KMS-11 (cell line): ENCODE results near the gene ATAD3A.
"Not testable (repeated sequence)": the region's sequence is repeated elsewhere in the genome, so short reads cannot be mapped to it uniquely, and the experiment has no call there.

ENCODE experiments used
- H2AFZ ChIP-seq: fragments of 200-600 bp; sonication (generic); 2 replicates; pipeline ENCODE4 v1.6.1; 2016; ENCODE audit warnings: antibody characterized with exemption, mixed run types, low read depth
- H3K27ac ChIP-seq: fragments of 200-600 bp; sonication (generic); 2 replicates; pipeline ENCODE4 v1.6.1; 2016; ENCODE audit warnings: mild to moderate bottlenecking, mixed run types
- H3K27me3 ChIP-seq: fragments of 200-600 bp; sonication (generic); 2 replicates; pipeline ENCODE4 v1.6.1; 2017; ENCODE audit warnings: mild to moderate bottlenecking, low read depth, mixed run types, moderate library complexity; ENCODE audit not compliant: insufficient read depth
- H3K36me3 ChIP-seq: fragments of 200-600 bp; sonication (generic); 2 replicates; pipeline ENCODE4 v1.6.1; 2017; ENCODE audit warnings: mild to moderate bottlenecking, mixed run types; ENCODE audit not compliant: insufficient read depth
- H3K4me1 ChIP-seq: fragments of 200-600 bp; sonication (generic); 2 replicates; pipeline ENCODE4 v1.6.1; 2016; ENCODE audit warnings: mild to moderate bottlenecking, low read depth, mixed run types; ENCODE audit not compliant: poor library complexity, severe bottlenecking
- H3K4me2 ChIP-seq: fragments of 200-600 bp; sonication (generic); 2 replicates; pipeline ENCODE4 v1.7.0; 2016; ENCODE audit warnings: mild to moderate bottlenecking, mixed run types
- H3K4me3 ChIP-seq: fragments of 200-600 bp; sonication (generic); IDR thresholded peaks from 2 replicates; pipeline ENCODE4 v1.6.1; 2017; ENCODE audit warnings: low read depth, low read length, mixed read lengths; ENCODE audit not compliant: insufficient read depth
- H3K79me2 ChIP-seq: fragments of 200-600 bp; sonication (generic); 2 replicates; pipeline ENCODE4 v1.6.1; 2016; ENCODE audit warnings: low read depth, mixed run types; ENCODE audit not compliant: insufficient read depth
- H3K9ac ChIP-seq: fragments of 200-600 bp; sonication (generic); 2 replicates; pipeline ENCODE4 v1.6.1; 2016; ENCODE audit warnings: mild to moderate bottlenecking, mixed run types
- H4K20me1 ChIP-seq: fragments of 200-600 bp; sonication (generic); 2 replicates; pipeline ENCODE4 v1.6.1; 2016; ENCODE audit warnings: mild to moderate bottlenecking, mixed run types; ENCODE audit not compliant: insufficient read depth
- TF ChIP-seq, protein P1 (sequence below): fragments of 200-600 bp; sonication (generic); conservative IDR thresholded peaks from 2 replicates; pipeline ENCODE4 v1.6.1; 2017; ENCODE audit warnings: low read depth, mild to moderate bottlenecking, antibody characterized with exemption, low read length, moderate library complexity, mixed read lengths

Gene ATAD3A

GRCh38 chr1:1511533-1512285 is at the start of gene ATAD3A:
Gene ATAD3A (plus strand): TSS chr1:1512162. CDS start chr1:1512269, 107 bp downstream.
- Histone ChIP-seq H3K27ac (peak within 1 kb of the TSS; percentile 96), H4K20me1 (no peaks in the 10 kb centered on the region), H3K27me3 (no peaks in the 10 kb centered on the region), H2AFZ (peak within 1 kb of the TSS; percentile 53), H3K4me1 (peaks cover 12% of the 10 kb centered on the region), H3K36me3 (no peaks in the 10 kb centered on the region; the same call in 1 of the 2 replicates), H3K4me3 (peak within 1 kb of the TSS; percentile 79), H3K4me2 (peak within 1 kb of the TSS; percentile 89), H3K9ac (peak within 1 kb of the TSS; percentile 97), H3K79me2 (peaks cover 46% of the 10 kb centered on the region)
- TF ChIP-seq, protein P1, sequence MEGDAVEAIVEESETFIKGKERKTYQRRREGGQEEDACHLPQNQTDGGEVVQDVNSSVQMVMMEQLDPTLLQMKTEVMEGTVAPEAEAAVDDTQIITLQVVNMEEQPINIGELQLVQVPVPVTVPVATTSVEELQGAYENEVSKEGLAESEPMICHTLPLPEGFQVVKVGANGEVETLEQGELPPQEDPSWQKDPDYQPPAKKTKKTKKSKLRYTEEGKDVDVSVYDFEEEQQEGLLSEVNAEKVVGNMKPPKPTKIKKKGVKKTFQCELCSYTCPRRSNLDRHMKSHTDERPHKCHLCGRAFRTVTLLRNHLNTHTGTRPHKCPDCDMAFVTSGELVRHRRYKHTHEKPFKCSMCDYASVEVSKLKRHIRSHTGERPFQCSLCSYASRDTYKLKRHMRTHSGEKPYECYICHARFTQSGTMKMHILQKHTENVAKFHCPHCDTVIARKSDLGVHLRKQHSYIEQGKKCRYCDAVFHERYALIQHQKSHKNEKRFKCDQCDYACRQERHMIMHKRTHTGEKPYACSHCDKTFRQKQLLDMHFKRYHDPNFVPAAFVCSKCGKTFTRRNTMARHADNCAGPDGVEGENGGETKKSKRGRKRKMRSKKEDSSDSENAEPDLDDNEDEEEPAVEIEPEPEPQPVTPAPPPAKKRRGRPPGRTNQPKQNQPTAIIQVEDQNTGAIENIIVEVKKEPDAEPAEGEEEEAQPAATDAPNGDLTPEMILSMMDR, result no peak

- no peaks in the 10 kb centered on the region for H3K79me2 ChIP-seq
- H3K4me3 ChIP-seq, result no peak overlapping the region
- H3K4me1 ChIP-seq, result no peaks in the 10 kb centered on the region
- TF ChIP-seq, protein P1, result no peak
- H2AFZ ChIP-seq, result no peak overlapping the region
- H3K27me3 ChIP-seq, result peaks cover 68% of the 10 kb centered on the region
- H3K36me3 ChIP-seq, result no peaks in the 10 kb centered on the region
- H3K27ac ChIP-seq, result no peak overlapping the region
- no peaks in the 10 kb centered on the region for H4K20me1 ChIP-seq
- H3K4me2 ChIP-seq, result no peak overlapping the region
- no peak overlapping the region for H3K9ac ChIP-seq
Measured at GRCh38 chr1:1462318-1462966, 49.5 kb upstream of the ATAD3A start.

DNA sequence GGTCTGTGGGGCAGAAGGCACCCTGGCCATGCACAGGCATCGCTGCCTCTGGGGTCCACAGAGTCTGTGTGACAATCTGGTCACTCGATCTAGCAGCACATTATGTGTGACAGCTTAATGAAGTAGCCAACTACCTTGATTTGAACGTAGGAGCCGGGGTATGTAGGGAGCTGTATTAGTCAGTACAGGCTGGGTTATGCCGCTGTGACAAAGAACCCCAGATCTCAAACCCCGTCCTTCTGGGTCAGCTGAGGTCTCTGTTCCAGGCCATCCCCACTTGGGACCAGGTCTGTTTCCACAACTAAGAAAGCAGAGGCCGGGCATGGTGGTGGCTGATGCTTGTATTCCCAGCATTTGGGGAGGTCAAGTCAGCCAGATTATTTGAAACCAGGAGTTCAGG is 48.6 kb upstream of the ATAD3A start:
- no peak overlapping the region for H3K27ac ChIP-seq
- no peaks in the 10 kb centered on the region for H3K4me1 ChIP-seq
- TF ChIP-seq, protein P1, result no peak
- H3K36me3 ChIP-seq, result no peaks in the 10 kb centered on the region
- H3K79me2 ChIP-seq, result no peaks in the 10 kb centered on the region
- H4K20me1 ChIP-seq, result no peaks in the 10 kb centered on the region
- H3K9ac ChIP-seq, result no peak overlapping the region
- peaks cover 59% of the 10 kb centered on the region for H3K27me3 ChIP-seq
- no peak overlapping the region for H3K4me2 ChIP-seq
- H3K4me3 ChIP-seq, result no peak overlapping the region
- no peak overlapping the region for H2AFZ ChIP-seq

DNA sequence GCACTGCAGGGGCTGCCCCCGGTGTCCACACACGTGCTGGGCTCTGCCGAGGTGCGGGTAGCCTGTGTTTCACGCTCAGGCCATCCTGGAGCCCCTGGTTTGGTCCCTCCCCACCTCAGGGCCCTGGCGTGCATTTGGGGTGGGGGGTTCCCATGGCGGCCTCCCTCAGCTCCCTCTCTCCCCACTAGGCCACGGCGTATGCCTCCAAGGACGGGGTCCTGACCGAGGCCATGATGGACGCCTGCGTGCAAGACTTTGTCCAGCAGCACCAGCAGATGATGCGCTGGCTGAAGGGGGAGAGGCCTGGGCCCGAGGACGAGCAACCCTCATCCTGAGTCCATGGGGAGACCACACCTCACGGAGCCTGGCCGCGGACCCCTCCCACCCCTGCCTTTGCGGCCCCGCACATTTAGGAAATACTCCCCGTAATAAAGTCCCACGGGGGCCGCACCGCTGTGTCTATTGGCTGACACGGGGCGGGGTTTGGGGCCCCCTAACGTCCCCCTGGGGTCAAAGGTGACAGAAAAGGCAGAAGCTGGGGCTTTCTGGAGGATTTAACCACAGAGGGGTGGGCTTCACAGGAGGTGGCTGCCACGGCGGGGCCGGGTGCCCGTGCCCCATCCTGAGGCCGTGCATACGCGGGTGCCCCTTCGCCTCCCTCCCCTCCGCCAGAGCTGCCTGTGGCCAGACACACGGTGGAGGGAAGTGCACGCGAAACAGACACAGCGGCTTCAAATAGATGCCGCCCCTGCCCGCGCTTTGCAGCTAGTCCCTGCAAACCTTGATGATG is 43.6 kb upstream of the ATAD3A start:
- not testable (repeated sequence) for H2AFZ ChIP-seq, H3K36me3 ChIP-seq, H3K4me2 ChIP-seq, H3K27ac ChIP-seq, H3K9ac ChIP-seq, H4K20me1 ChIP-seq, H3K4me3 ChIP-seq
- Histone ChIP-seq H3K79me2 (peaks cover 10% of the 10 kb centered on the region), H3K4me1 (peaks cover 12% of the 10 kb centered on the region), H3K27me3 (peaks cover 22% of the 10 kb centered on the region; the same call in 1 of the 2 replicates)
